ENCODE data around the gene POLDIP2.

Gene POLDIP2

GRCh38 chr17:28357061-28357900 is at the start of gene POLDIP2:
Gene POLDIP2, minus strand, starts transcription at chr17:28357527. Its CDS starts 79 bp downstream, at chr17:28357448.
- no peak for TF ChIP-seq JUND (IDR thresholded peaks at IDR 0.05; ENCODE audit: low read depth)
- peak; percentile 92 to 98 for DNase-seq (ENCODE audit: low read depth in 1 of 2, low spot score in 1 of 2)
- in situ Hi-C loops (cut with HindIII; ENCODE audit: low pct_unique_long_range_greater_than_20kb, low sequenced_read_pairs) = no loop called here

GRCh38 chr17:28406473-28406814 is 49.1 kb upstream of the POLDIP2 start:
- in situ Hi-C loops (cut with HindIII; ENCODE audit: low pct_unique_long_range_greater_than_20kb, low sequenced_read_pairs) = no loop called here
- DNase-seq (ENCODE audit: low read depth in 1 of 2, low spot score in 1 of 2) = no peak
- TF ChIP-seq JUND (IDR thresholded peaks at IDR 0.05; ENCODE audit: low read depth) = no peak

- in situ Hi-C loops (cut with HindIII; ENCODE audit: low pct_unique_long_range_greater_than_20kb, low sequenced_read_pairs) = no loop called here
- peak; percentile 64 to 79 for DNase-seq (ENCODE audit: low read depth in 1 of 2, low spot score in 1 of 2)
- TF ChIP-seq JUND (IDR thresholded peaks at IDR 0.05; ENCODE audit: low read depth) = no peak
These were observed 48.5 kb upstream of the POLDIP2 start, which contains the start of gene SLC46A1 for GRCh38 chr17:28405632-28406472. Gene SLC46A1, minus strand, starts transcription at chr17:28406212. Its CDS starts 98 bp downstream, at chr17:28406114.

- DNase-seq (ENCODE audit: low read depth in 1 of 2, low spot score in 1 of 2) = no peak
These were observed 47.7 kb upstream of the POLDIP2 start for GRCh38 chr17:28404812-28405570.

GRCh38 chr17:28404461-28404811 is 47.1 kb upstream of the POLDIP2 start:
- TF ChIP-seq JUND (IDR thresholded peaks at IDR 0.05; ENCODE audit: low read depth) = no peak
- DNase-seq (ENCODE audit: low read depth in 1 of 2, low spot score in 1 of 2) = no peak
- in situ Hi-C loops (cut with HindIII; ENCODE audit: low pct_unique_long_range_greater_than_20kb, low sequenced_read_pairs) = no loop called here

More at GRCh38 chr17:28404812-28405570, 47.7 kb upstream of the POLDIP2 start:
- no peak for TF ChIP-seq JUND (IDR thresholded peaks at IDR 0.05; ENCODE audit: low read depth)
- in situ Hi-C loops (cut with HindIII; ENCODE audit: low pct_unique_long_range_greater_than_20kb, low sequenced_read_pairs) = no loop called here

- TF ChIP-seq JUND (IDR thresholded peaks at IDR 0.05; ENCODE audit: low read depth) = no peak
- in situ Hi-C loops (cut with HindIII; ENCODE audit: low pct_unique_long_range_greater_than_20kb, low sequenced_read_pairs) = no loop called here
- no peak for DNase-seq (ENCODE audit: low read depth in 1 of 2, low spot score in 1 of 2)
These were observed 46.7 kb upstream of the POLDIP2 start for GRCh38 chr17:28404007-28404406.

- no peak for TF ChIP-seq JUND (IDR thresholded peaks at IDR 0.05; ENCODE audit: low read depth)
- in situ Hi-C loops (cut with HindIII; ENCODE audit: low pct_unique_long_range_greater_than_20kb, low sequenced_read_pairs) = no loop called here
- DNase-seq (ENCODE audit: low read depth in 1 of 2, low spot score in 1 of 2) = no peak
These were observed 45.5 kb upstream of the POLDIP2 start for GRCh38 chr17:28402844-28403243.

GRCh38 chr17:28402224-28402630 is 44.9 kb upstream of the POLDIP2 start:
- DNase-seq (ENCODE audit: low read depth in 1 of 2, low spot score in 1 of 2) = no peak
- no peak for TF ChIP-seq JUND (IDR thresholded peaks at IDR 0.05; ENCODE audit: low read depth)
- in situ Hi-C loops (cut with HindIII; ENCODE audit: low pct_unique_long_range_greater_than_20kb, low sequenced_read_pairs) = no loop called here

- no peak for TF ChIP-seq JUND (IDR thresholded peaks at IDR 0.05; ENCODE audit: low read depth)
- in situ Hi-C loops (cut with HindIII; ENCODE audit: low pct_unique_long_range_greater_than_20kb, low sequenced_read_pairs) = no loop called here
- DNase-seq (ENCODE audit: low read depth in 1 of 2, low spot score in 1 of 2) = no peak
These were observed 42.5 kb upstream of the POLDIP2 start for GRCh38 chr17:28399808-28400207.

GRCh38 chr17:28398280-28398981 is 41.1 kb upstream of the POLDIP2 start:
- in situ Hi-C loops (cut with HindIII; ENCODE audit: low pct_unique_long_range_greater_than_20kb, low sequenced_read_pairs) = no loop called here
- no peak for TF ChIP-seq JUND (IDR thresholded peaks at IDR 0.05; ENCODE audit: low read depth)
- DNase-seq (ENCODE audit: low read depth in 1 of 2, low spot score in 1 of 2) = no peak

GRCh38 chr17:28397687-28398279 is 40.5 kb upstream of the POLDIP2 start:
- TF ChIP-seq JUND (IDR thresholded peaks at IDR 0.05; ENCODE audit: low read depth) = no peak
- in situ Hi-C loops (cut with HindIII; ENCODE audit: low pct_unique_long_range_greater_than_20kb, low sequenced_read_pairs) = no loop called here

More at GRCh38 chr17:28397687-28398279, 40.5 kb upstream of the POLDIP2 start:
- DNase-seq (ENCODE audit: low read depth in 1 of 2, low spot score in 1 of 2) = no peak
